GM12872 (cell line): Measurements from ENCODE around the gene RAD50.

ENCODE experiments used
- TF ChIP-seq, protein P1 (sequence below): IDR thresholded peaks from 3 replicates; pipeline ENCODE4 v1.5.1; 2011; ENCODE audit warnings: low read depth, mild to moderate bottlenecking, low read length, moderate library complexity; ENCODE audit not compliant: insufficient read depth

Gene RAD50

DNA sequence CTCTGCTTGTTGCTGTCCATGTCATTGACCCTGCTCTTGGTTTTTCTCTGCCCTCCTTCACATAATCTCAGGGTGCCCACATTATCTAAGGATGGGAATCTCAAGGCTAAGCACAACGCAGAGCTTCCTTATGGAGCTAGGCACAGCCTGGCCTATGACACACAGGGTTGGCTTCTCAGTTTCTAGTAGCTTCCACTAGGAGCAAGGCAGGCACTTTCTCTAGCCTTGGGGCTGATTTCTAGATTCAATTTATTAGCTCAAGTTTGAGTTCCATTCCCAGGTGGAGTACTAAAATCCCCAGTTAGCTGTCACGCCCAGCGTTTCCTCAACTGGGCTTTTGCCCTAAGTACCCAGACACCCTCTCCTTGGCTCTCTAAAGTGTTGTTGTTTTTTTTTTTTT, 129.4 kb downstream of the RAD50 start:
- TF ChIP-seq, protein P1, sequence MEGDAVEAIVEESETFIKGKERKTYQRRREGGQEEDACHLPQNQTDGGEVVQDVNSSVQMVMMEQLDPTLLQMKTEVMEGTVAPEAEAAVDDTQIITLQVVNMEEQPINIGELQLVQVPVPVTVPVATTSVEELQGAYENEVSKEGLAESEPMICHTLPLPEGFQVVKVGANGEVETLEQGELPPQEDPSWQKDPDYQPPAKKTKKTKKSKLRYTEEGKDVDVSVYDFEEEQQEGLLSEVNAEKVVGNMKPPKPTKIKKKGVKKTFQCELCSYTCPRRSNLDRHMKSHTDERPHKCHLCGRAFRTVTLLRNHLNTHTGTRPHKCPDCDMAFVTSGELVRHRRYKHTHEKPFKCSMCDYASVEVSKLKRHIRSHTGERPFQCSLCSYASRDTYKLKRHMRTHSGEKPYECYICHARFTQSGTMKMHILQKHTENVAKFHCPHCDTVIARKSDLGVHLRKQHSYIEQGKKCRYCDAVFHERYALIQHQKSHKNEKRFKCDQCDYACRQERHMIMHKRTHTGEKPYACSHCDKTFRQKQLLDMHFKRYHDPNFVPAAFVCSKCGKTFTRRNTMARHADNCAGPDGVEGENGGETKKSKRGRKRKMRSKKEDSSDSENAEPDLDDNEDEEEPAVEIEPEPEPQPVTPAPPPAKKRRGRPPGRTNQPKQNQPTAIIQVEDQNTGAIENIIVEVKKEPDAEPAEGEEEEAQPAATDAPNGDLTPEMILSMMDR = no peak

DNA sequence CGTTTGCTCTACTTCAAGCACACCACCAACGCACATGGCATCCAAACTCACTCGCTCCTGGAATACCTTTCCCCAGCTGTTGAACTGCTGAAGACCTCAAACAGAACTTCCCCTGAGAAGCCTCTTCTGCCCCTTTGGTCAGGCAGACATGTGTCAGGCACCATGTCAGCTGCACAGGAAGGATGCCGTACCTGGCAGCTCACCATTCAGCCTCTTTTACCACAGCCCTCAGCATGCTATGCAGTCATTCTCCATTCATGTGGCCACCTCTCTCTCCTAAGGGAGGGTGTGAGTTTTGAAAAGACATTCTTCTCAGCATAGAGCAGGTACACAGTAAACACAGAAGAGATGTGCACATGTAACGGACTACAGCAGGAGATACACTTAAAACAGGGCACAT, 131.2 kb downstream of the RAD50 start:
- TF ChIP-seq, protein P1 = no peak

DNA sequence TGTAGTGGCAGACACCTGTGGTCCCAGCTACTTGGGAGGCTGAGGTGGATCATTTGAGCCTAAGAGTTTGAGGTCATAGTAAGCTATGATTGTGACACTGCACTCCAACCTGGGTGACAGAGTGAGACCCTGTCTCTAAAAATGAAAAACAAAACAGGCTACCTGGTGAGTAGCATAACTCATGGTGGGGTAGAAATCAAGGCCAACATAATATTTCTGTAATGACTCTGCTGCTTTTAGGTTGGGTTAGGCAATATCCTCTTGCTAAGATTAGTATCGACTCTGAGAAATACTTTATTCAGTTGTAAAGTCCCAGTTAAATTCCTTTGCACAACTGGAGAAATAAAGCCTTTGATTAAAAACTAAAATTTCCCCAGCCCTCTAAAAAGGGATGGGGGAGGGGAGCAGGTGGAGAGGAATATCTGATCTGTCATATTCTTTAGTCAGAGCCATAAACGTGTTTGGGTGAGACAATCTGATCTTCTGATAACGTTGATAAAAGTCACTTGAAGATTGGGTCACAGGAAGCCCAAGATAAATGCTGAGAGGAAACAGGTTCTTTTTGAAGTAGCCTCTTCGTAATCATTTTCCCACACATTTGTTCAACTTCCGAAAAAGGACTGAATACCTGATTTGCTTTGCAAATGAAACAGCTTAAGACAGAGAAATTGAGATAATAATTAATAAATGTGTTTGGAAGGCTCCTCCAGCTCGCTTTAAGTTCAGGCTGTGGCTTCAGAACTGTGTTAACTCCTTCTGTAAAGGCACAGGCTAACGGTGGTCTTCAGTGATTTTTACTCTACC, 132.0 kb downstream of the RAD50 start:
- TF ChIP-seq, protein P1 = no peak

GRCh38 chr5:132689513-132689912, 132.7 kb downstream of the RAD50 start:
- TF ChIP-seq, protein P1 = no peak

GRCh38 chr5:132690156-132690555, 133.4 kb downstream of the RAD50 start:
- TF ChIP-seq, protein P1 = no peak

GRCh38 chr5:132692632-132692967, 135.8 kb downstream of the RAD50 start:
- TF ChIP-seq, protein P1 = no peak
